Osteoblast (primary cell): ENCODE measurements around the gene PATE1. TPM values are rescaled to one million over a fixed set of nuclear protein-coding genes. Genes with fewer than 3 reads are reported as not detected.
A peak's percentile ranks its signal among the peaks of the same experiment; 100 is the strongest.

Experiments
- DNase-seq: peaks from one replicate; pipeline ENCODE4 v3.0.0; 2011; ENCODE audit warnings: low spot score, mixed read lengths; ENCODE audit not compliant: insufficient read length; ENCODE audit errors: missing footprints
- H2AFZ ChIP-seq: 2 replicates; pipeline ENCODE4 v1.6.0; 2011; ENCODE audit warnings: mild to moderate bottlenecking, low read length
- H3K27ac ChIP-seq: 2 replicates; pipeline ENCODE4 v1.5.1; 2011; ENCODE audit warnings: mild to moderate bottlenecking, low read depth, low read length, moderate library complexity
- H3K27me3 ChIP-seq: 2 replicates; pipeline ENCODE4 v1.6.0; 2012; ENCODE audit warnings: mild to moderate bottlenecking, control low read depth, inconsistent platforms, low read length, moderate library complexity; ENCODE audit not compliant: insufficient read depth
- H3K36me3 ChIP-seq: 2 replicates; pipeline ENCODE4 v1.5.1; 2011; ENCODE audit warnings: mild to moderate bottlenecking, low read length, control low read depth, moderate library complexity; ENCODE audit not compliant: insufficient read depth
- H3K4me1 ChIP-seq: 2 replicates; pipeline ENCODE4 v1.5.1; 2011; ENCODE audit warnings: mild to moderate bottlenecking, low read length, control low read depth, moderate library complexity; ENCODE audit not compliant: insufficient read depth
- H3K4me2 ChIP-seq: 2 replicates; pipeline ENCODE4 v1.6.0; 2011; ENCODE audit warnings: mild to moderate bottlenecking, low read length; ENCODE audit not compliant: insufficient read depth
- H3K4me3 ChIP-seq: fragments of 200-600 bp; sonication (generic); 3 replicates; pipeline ENCODE4 v1.5.1; 2012; ENCODE audit warnings: mild to moderate bottlenecking, low read length, inconsistent platforms; ENCODE audit not compliant: insufficient read depth
- H3K79me2 ChIP-seq: 2 replicates; pipeline ENCODE4 v1.6.0; 2012; ENCODE audit warnings: mild to moderate bottlenecking, low read length, control low read depth, inconsistent platforms; ENCODE audit not compliant: insufficient read depth
- H3K9me3 ChIP-seq: 2 replicates; pipeline ENCODE4 v1.5.1; 2011; ENCODE audit warnings: low read depth, low read length, control low read depth
- H4K20me1 ChIP-seq: 2 replicates; pipeline ENCODE4 v1.6.0; 2012; ENCODE audit warnings: mild to moderate bottlenecking, low read length, control low read depth; ENCODE audit not compliant: insufficient read depth
- CTCF ChIP-seq: IDR thresholded peaks from 2 replicates; pipeline ENCODE4 v1.5.1; 2011; ENCODE audit warnings: mild to moderate bottlenecking, low read depth, low read length, moderate library complexity; ENCODE audit errors: extremely low read depth
- total RNA-seq: library from RNA; depleted of rRNA; stranded (reverse); fragments of >200 nt; gene quantifications from 2 replicates; pipeline ENCODE4 v1.2.3, GENCODE V29; 2012

Gene PATE1
- total RNA-seq, 1 donor = not detected

GRCh38 chr11:125720781-125721180 lies 25.3 kb upstream of the PATE1 start:
- Histone ChIP-seq H3K4me2 (no peak overlapping the region), H4K20me1 (no peaks in the 10 kb centered on the region), H2AFZ (no peak overlapping the region), H3K36me3 (no peaks in the 10 kb centered on the region), H3K4me1 (no peaks in the 10 kb centered on the region), H3K79me2 (no peaks in the 10 kb centered on the region), H3K27ac (no peak overlapping the region), H3K4me3 (no peak overlapping the region), H3K9me3 (no peaks in the 10 kb centered on the region), H3K27me3 (no peaks in the 10 kb centered on the region)
- TF ChIP-seq CTCF = no peak
- DNase-seq = peak; percentile 50

- H2AFZ ChIP-seq = no peak overlapping the region
- H3K4me3 ChIP-seq = no peak overlapping the region
- TF ChIP-seq CTCF = peak; percentile 23
- H3K9me3 ChIP-seq = no peaks in the 10 kb centered on the region
- no peak overlapping the region for H3K4me2 ChIP-seq
- H3K36me3 ChIP-seq = no peaks in the 10 kb centered on the region
- H3K27me3 ChIP-seq = no peaks in the 10 kb centered on the region
- no peaks in the 10 kb centered on the region for H3K4me1 ChIP-seq
- peak; percentile 29 for DNase-seq
- H4K20me1 ChIP-seq = no peaks in the 10 kb centered on the region
- H3K27ac ChIP-seq = no peak overlapping the region
- H3K79me2 ChIP-seq = no peaks in the 10 kb centered on the region
These were observed 22.0 kb upstream of the PATE1 start for GRCh38 chr11:125724125-125724524.

GRCh38 chr11:125728969-125729368 lies 17.1 kb upstream of the PATE1 start:
- Histone ChIP-seq H3K4me1 (no peaks in the 10 kb centered on the region), H3K79me2 (no peaks in the 10 kb centered on the region), H3K27me3 (no peaks in the 10 kb centered on the region), H3K36me3 (no peaks in the 10 kb centered on the region), H4K20me1 (no peaks in the 10 kb centered on the region), H2AFZ (no peak overlapping the region), H3K27ac (no peak overlapping the region), H3K9me3 (no peaks in the 10 kb centered on the region), H3K4me2 (no peak overlapping the region), H3K4me3 (no peak overlapping the region)
- no peak for TF ChIP-seq CTCF
- DNase-seq = peak; percentile 3

GRCh38 chr11:125740617-125741016 lies 5.5 kb upstream of the PATE1 start:
- no peaks in the 10 kb centered on the region for H4K20me1 ChIP-seq
- H3K9me3 ChIP-seq = no peaks in the 10 kb centered on the region
- no peaks in the 10 kb centered on the region for H3K36me3 ChIP-seq
- no peak for DNase-seq
- no peaks in the 10 kb centered on the region for H3K4me1 ChIP-seq
- no peak overlapping the region for H3K4me2 ChIP-seq
- no peaks in the 10 kb centered on the region for H3K27me3 ChIP-seq
- H2AFZ ChIP-seq = no peak overlapping the region
- no peak for TF ChIP-seq CTCF
- H3K4me3 ChIP-seq = no peak overlapping the region
- no peaks in the 10 kb centered on the region for H3K79me2 ChIP-seq
- H3K27ac ChIP-seq = no peak overlapping the region
